GM12873 (cell line): ENCODE data around the gene GOT1.

ENCODE experiments used
- TF ChIP-seq, protein P1 (sequence below): IDR thresholded peaks from 2 replicates; pipeline ENCODE4 v1.5.1; 2012; ENCODE audit warnings: low read depth, mild to moderate bottlenecking, moderate library complexity, low read length, control low read depth; ENCODE audit not compliant: insufficient read depth; ENCODE audit errors: missing control alignments

GOT1 gene

DNA sequence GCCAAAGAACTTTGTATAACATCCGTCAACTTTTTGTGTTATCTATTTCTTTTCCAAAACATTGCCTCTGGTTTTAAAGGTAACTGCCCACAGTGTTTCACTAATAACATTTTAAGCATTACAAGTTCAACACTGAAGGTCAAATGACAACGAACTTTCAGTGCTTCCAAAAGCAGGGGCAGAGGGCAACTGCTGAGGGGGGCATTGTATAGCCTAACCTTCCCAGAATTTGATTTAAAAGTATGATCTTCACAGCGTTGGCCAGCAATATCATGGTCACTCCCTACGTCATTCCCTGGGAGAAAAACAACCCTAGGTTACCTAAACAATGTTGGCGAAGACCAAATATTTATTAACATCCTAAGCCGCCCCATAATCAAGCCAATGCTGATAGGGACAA lies 2.5 kb upstream of the GOT1 start:
- TF ChIP-seq, protein P1, sequence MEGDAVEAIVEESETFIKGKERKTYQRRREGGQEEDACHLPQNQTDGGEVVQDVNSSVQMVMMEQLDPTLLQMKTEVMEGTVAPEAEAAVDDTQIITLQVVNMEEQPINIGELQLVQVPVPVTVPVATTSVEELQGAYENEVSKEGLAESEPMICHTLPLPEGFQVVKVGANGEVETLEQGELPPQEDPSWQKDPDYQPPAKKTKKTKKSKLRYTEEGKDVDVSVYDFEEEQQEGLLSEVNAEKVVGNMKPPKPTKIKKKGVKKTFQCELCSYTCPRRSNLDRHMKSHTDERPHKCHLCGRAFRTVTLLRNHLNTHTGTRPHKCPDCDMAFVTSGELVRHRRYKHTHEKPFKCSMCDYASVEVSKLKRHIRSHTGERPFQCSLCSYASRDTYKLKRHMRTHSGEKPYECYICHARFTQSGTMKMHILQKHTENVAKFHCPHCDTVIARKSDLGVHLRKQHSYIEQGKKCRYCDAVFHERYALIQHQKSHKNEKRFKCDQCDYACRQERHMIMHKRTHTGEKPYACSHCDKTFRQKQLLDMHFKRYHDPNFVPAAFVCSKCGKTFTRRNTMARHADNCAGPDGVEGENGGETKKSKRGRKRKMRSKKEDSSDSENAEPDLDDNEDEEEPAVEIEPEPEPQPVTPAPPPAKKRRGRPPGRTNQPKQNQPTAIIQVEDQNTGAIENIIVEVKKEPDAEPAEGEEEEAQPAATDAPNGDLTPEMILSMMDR, result no peak

DNA sequence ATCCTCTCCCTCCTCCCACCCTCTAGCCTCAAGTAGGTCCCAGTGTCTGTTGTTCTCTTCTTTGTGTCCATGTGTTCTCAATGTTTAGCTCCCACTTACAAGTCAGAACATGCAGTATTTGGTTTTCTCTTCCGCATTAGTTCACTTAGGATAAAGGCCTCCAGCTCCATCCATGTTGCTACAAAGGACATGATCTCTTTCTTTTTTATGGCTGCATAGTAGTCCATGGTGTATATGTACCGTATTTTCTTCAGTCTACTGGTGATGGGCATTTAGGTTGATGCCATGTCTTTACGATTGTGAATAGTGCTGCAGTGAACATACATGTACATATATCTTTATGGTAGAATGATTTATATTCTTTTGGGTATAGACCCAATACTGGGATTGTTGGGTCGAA lies 1.6 kb upstream of the GOT1 start:
- TF ChIP-seq, protein P1, result no peak

DNA sequence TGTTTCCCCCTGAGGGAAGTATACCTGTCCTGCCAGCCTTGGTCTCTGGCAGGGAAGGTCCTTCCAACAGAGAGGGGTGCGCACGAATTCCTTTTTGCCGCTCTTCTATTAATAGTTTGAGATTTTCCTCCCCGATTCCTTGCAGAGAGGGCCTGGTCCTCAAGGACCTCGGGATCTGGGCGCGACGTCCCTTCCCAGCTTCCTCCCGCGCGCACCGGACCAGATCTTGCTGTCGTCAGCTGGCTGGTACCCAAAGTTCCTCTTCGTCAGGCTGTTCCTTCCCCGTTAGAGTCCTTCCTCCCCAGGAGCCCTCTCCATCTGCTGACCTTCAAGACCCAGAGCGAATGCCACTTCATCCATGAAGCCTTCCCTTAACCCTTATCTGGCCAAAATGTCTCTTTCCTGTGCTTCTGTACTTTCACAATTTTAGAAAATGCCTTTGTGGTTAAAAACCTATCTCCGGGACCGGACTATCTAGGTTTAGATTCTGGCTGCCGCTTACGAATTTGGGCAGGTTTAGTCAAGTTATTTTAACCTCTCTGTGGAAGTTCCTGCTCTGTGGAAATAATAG lies 851 bp upstream of the GOT1 start:
- TF ChIP-seq, protein P1, result no peak

DNA sequence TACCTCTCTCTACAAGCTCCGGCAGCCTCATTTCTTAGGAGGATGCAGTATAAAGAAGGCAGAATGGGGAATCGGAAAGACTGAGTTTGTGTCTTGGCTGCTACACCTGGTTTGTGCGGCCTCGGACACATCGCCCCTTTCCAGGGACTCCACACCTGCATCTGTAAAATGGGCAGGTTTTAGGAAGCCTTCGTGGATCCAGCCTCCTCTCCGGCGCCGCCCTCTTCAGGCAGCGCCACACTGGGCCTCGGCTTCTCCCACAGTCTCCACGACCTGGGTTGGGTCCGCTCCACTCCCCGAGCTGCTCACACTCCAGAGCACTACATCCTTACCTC lies 341 bp downstream of the GOT1 start:
- TF ChIP-seq, protein P1, result no peak

DNA sequence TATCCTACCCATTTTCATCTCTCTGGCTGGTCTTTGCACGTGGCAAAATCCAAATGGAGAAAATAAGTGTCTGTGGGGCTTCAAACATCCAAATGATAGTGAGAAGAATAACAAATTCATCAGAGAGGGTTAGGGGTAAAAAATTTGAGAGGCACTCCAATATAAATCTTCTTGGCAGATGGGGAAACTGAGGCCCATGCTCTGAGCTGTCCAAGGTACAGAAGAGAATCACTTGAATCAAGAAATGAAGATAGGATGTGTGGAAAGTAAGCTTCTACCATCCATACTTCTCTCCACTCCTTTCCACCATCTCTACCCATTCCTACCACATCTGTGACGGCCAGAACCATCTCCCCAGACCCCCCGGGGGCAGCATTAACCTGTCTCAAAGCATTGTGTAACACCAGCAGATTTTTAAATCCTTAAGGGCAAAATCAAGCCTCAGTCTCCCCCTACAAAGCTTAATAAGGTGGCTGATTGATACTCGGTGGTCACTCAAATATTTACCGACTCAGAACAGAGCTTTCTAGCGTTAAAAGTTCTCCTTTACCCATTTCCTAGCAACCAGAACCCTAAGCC lies 818 bp downstream of the GOT1 start:
- TF ChIP-seq, protein P1, result no peak

DNA sequence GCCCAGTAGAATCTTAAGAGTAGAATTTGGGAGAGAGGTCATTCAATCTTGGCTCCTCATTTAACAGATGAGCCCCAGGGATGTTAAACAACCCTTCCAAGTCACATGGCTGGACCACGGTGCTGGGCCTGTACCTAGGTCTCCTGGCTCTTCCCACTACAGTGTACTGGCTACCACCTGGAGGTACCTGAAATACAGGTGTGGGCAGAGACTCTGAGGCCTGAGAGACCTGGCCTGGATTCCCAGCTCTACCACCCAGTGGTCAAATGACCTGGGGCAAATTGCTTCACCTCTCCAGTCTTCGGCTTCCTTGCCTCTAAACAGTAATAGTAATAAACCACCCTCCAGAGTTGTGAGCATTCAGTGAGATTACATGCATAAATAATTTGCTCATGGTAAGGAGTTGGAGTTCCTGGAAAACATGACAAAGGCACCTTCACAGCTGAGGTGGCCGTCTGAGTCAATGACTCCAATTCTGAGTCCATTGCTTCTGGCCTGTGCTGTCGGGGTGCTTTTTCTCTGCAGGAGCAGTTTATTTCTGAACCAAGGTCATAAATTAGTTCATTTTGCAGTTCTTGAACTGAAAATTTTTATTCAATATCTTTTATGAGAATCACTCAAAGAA lies 2.7 kb downstream of the GOT1 start:
- TF ChIP-seq, protein P1, result no peak

DNA sequence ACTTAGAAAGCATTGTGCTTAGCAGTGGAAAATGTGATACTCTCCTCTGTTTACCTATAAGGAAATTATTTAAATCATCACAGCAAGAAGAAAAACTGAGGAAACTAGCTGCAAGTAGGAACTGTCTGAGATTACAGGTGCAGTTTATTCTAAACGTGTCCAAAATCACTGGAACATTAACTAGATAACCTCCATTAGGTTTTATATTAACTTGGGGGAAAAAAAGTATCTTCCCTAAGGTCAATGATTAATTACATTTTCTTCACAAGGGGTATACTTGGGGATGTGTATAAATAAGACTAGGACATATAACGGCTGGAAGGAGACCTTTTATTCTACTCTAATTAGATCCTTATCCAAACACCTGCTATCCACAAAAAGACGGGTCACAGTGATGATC lies 3.7 kb downstream of the GOT1 start:
- TF ChIP-seq, protein P1, result no peak
